ENCODE results near the gene ADARB2.

DNA sequence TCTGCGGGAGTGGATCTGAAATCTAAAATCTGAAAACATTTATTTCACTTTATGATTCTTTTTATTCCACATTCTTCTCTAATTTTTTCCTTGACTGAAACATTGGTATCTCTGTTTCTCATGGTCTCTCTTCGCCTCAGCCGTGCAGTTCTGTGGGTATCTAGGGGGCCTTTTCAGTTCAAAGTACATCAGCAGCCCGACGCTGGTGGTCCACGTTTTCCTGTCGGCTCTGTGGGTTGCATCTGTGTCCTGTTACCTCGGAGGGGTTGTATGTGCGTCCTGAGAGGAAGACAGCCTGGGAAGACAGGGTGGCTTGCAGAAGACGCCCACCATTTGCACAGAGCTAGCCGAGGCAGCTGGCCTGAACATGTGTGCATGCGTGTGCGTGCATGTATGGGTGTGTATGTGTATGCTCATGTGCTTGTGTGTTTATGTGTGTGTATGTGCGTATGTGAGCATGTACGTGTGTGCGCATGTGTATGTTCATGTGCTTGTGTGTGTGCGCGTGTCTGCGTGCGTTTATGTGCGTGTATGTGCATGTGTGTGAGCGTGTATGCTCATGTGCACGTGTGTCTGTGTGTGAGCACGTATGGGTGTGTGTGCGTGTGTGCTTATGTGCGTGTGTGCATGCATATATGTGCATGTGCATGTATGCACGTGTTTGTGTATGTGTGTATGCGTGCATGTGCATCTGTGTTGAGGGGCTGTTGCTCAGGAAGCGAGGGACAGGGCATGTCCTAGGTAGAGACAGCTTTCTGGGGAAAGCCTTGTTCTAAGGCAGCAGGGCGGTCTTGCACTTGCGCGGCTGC lies 211.8 kb downstream of the ADARB2 start:
- TF ChIP-seq, protein P1, sequence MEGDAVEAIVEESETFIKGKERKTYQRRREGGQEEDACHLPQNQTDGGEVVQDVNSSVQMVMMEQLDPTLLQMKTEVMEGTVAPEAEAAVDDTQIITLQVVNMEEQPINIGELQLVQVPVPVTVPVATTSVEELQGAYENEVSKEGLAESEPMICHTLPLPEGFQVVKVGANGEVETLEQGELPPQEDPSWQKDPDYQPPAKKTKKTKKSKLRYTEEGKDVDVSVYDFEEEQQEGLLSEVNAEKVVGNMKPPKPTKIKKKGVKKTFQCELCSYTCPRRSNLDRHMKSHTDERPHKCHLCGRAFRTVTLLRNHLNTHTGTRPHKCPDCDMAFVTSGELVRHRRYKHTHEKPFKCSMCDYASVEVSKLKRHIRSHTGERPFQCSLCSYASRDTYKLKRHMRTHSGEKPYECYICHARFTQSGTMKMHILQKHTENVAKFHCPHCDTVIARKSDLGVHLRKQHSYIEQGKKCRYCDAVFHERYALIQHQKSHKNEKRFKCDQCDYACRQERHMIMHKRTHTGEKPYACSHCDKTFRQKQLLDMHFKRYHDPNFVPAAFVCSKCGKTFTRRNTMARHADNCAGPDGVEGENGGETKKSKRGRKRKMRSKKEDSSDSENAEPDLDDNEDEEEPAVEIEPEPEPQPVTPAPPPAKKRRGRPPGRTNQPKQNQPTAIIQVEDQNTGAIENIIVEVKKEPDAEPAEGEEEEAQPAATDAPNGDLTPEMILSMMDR (IDR thresholded peaks at IDR 0.05; ENCODE audit: poor library complexity) = no peak
- no peak for TF ChIP-seq EZH2 (IDR thresholded peaks at IDR 0.05; ENCODE audit: borderline replicate concordance)

Data from hepatocyte (in vitro differentiated cells).